Natural killer cell treated with Interleukin-12 subunit alpha and Interleukin-12 subunit beta and Interleukin-15 and Interleukin-18, amount 100 ng/mL, for 72 hours (primary cell): ENCODE measurements around the gene CXCL14. TPM values are rescaled to one million over a fixed set of nuclear protein-coding genes. Genes with fewer than 3 reads are reported as not detected.
"Not testable (repeated sequence)": the region's sequence is repeated elsewhere in the genome, so short reads cannot be mapped to it uniquely, and the experiment has no call there.

Source experiments
- ATAC-seq, 2 donors: fragments of 150-1000 bp; cut with Tn5 transposase in 1 of 2; sonication (Bioruptor Pico), chemical (Tn5 transposase) in 1 of 2; 2 replicates each; pipeline ENCODE4 v1.10.0; 2021
- DNase-seq: peaks from one replicate; pipeline ENCODE4 v3.0.0; 2022; ENCODE audit warnings: low spot score
- H3K27ac Mint-ChIP-seq, 2 donors: 1 replicate in 1 of 2; 2 replicates in 1 of 2; pipeline ENCODE4 v1.8.0; 2022; ENCODE audit warnings: mixed read lengths in 2 of 2, mild to moderate bottlenecking in 1 of 2, moderate library complexity in 1 of 2
- H3K27me3 Mint-ChIP-seq, 2 donors: 1 replicate in 1 of 2; 2 replicates in 1 of 2; pipeline ENCODE4 v1.8.0; 2022; ENCODE audit warnings: mixed read lengths in 2 of 2
- H3K36me3 Mint-ChIP-seq: one replicate; pipeline ENCODE4 v1.8.0; 2022; ENCODE audit warnings: mixed read lengths
- H3K4me1 Mint-ChIP-seq, 2 donors: 1 replicate in 1 of 2; 2 replicates in 1 of 2; pipeline ENCODE4 v1.8.0; 2022; ENCODE audit warnings: low read depth in 2 of 2, mixed read lengths in 2 of 2, mild to moderate bottlenecking in 1 of 2
- H3K4me3 Mint-ChIP-seq: one replicate; pipeline ENCODE4 v1.8.0; 2022; ENCODE audit warnings: mixed read lengths
- H3K9me3 Mint-ChIP-seq: 2 replicates; pipeline ENCODE4 v1.8.0; 2022; ENCODE audit warnings: mixed read lengths
- total RNA-seq, 2 donors: library from RNA; stranded (reverse); gene quantifications; one replicate each; pipeline ENCODE4 v1.2.3, GENCODE V29; 2022

CXCL14 gene
- total RNA-seq, 2 donors from 2014 or later, result not detected

DNA sequence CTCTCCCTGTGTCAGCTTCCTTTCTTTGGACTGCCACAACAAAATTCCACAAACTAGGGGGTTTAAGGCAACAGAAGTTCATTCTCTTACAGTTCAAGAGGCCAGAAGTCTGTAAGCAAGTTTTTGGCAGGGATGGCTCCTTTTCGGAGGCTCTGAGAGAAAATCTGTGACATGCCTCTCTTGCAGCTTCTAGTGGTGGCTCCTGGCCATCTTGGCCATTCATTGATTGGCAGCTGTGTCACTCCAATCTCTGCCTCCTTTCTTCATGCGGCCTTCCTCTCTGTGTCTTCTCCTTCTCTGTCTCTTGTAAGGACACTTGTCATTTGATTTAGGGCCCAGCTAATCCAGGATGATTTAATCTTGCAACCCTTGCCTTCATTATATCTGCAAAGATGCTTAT is 41.0 kb downstream of the CXCL14 start:
- no peaks in the 10 kb centered on the region for H3K9me3 Mint-ChIP-seq

DNA sequence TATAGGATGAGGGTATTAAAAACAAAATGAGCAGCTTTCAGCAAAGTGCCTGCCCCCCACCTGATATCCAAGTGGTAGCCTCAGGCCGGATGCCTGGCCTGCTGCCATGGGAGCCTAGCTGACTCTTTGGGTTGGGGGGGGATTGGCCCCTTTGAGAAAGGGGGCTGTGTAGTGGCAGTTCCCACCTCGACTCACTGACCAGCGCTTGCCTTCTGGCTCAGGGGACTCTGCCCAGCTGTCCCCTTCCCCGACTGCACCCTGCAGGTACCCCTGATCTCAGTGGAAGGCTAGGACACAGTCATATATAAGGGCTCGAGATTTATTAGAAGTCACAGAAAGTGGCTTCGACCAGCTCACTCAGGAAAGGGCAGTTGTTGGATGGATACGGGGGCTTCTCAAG is 41.5 kb downstream of the CXCL14 start:
- Mint-ChIP-seq H3K9me3 (no peaks in the 10 kb centered on the region), H3K4me1 (peaks cover 0 to 6% of the 10 kb centered on the region in 2 donors), H3K27ac (no peak overlapping the region), H3K4me3 (no peak overlapping the region), H3K36me3 (no peaks in the 10 kb centered on the region), H3K27me3 (peaks cover 51 to 71% of the 10 kb centered on the region in 2 donors)
- ATAC-seq (no peak), DNase-seq (no peak)

More for the DNA sequence above, 41.0 kb downstream of the CXCL14 start:
- DNase-seq (no peak), ATAC-seq (no peak)
- Mint-ChIP-seq H3K4me1 (peaks cover 0 to 6% of the 10 kb centered on the region in 2 donors), H3K27me3 (peaks cover 50 to 71% of the 10 kb centered on the region in 2 donors), H3K27ac (no peak overlapping the region), H3K36me3 (no peaks in the 10 kb centered on the region), H3K4me3 (no peak overlapping the region)

DNA sequence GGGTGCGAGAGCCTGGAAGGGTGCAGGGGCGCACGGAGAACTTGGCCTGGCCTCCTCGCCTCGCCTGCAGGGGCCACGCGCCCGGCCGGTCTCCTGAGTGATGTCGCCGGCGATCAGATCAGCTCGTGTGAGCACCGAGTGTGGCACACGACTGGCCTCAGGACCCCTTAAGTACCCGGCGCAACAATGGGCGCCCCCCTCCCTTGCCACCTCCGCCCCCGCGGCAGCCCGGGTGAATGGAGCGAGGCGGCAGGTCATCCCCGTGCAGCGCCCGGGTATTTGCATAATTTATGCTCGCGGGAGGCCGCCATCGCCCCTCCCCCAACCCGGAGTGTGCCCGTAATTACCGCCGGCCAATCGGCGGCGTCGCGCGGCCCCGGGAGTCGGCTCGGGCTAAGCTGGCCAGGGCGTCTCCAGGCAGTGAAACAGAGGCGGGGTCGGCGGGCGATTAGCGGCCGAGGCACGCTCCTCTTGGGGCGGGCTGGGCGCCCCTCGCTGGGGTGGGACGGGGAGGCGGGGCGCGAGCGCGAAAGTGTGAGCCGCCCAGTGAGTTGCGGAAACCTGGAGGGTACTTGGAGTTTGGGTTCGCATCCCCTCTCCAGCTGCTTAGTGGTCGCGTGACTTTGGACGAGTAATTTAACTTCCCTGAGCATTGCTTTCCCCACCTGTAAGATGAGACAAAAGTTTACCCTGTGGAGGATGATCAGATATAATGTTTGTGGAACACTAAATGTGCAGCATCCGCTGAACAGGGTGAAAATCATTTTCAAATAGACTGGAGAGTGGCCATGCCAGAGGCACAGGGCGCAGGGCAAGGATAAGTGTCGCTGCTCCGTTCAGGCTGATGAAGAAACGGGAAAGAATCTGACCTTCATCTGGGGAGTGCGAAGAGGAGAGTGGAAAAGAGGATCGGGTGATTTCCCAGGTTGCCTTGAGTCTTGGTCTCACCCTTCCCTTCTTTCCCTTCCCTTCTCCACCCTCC is 42.7 kb downstream of the CXCL14 start, which contains the start of gene NEUROG1:
NEUROG1 (minus strand) TSS at position 145 of the 982 bp plus-strand sequence. CDS start 274 bp downstream, outside the sequence.
- Mint-ChIP-seq H3K4me3 (peak within 1 kb of the TSS; percentile 22), H3K36me3 (no peaks in the 10 kb centered on the region), H3K9me3 (no peaks in the 10 kb centered on the region), H3K4me1 (peaks cover 0 to 6% of the 10 kb centered on the region in 2 donors), H3K27ac (peak within 1 kb of the TSS in 1 of 2 donors; percentile 17), H3K27me3 (peaks cover 50 to 68% of the 10 kb centered on the region in 2 donors)
- ATAC-seq (peak in 1 of 2 donors; percentile 7), DNase-seq (no peak)

DNA sequence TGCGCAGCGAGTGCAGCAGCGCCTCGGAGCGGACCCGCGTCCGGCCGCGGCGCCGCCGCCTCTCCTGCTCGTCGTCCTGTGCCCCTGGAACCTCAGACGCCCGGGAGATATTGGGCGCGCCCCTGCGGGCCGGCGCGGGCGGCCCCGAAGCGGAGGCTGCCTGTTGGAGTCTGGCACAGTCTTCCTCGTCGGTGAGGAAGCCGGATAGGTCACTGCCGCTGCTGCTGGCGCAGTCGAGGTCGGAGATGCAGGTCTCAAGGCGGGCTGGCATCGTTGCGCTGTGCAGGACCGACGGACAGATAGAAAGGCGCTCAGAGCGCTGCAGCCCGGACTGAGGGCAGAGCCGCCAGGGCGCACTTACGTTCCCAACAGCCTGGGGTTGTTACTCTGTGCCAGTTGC is 43.4 kb downstream of the CXCL14 start:
- H3K4me1 Mint-ChIP-seq, result peaks cover 0 to 6% of the 10 kb centered on the region in 2 donors
- no peaks in the 10 kb centered on the region for H3K36me3 Mint-ChIP-seq
- no peak overlapping the region for H3K4me3 Mint-ChIP-seq
- ATAC-seq, result peak in 1 of 2 donors; percentile 3
- H3K27me3 Mint-ChIP-seq, result peaks cover 49 to 68% of the 10 kb centered on the region in 2 donors
- H3K27ac Mint-ChIP-seq, result no peak overlapping the region
- no peak for DNase-seq
- H3K9me3 Mint-ChIP-seq, result no peaks in the 10 kb centered on the region

DNA sequence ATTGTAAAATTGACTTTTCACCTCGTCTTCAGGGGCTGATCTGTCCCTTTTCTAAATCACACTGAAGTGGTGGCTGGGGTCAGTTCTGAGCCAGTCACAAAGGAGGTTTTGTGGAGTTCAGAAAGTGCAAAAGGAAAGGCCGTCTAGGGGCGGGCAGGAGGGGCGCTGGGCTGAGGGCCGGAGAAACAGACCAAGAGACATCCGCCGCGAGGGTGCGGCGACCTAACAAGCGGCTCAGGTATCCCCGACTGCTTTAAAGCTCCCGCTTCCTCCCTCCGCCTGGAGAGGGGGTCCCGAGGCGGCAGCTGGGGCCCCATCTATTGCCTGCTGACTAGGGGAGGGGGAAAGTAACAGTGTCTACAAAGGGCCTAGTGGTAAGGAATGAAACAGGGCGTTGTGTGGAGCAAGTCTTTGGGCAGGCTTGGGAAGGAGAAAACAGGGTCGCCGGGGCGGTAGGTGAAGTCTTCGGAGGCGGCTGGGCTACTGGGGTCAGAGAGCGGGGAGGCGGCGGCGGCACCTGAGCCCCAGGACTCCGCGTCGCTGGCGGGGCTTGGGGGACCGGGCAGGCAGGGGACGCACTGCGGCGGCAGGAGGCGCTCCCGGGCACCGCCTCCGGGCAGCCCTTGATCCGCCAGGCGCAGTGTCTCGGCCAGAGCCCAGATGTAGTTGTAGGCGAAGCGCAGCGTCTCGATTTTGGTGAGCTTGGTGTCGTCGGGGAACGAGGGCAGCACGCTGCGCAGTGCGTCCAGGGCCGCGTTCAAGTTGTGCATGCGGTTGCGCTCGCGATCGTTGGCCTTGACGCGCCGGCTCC is 44.0 kb downstream of the CXCL14 start:
- Mint-ChIP-seq H3K9me3 (no peaks in the 10 kb centered on the region), H3K4me3 (peak overlapping the region; percentile 22), H3K36me3 (no peaks in the 10 kb centered on the region), H3K27ac (peak overlapping the region in 1 of 2 donors; percentile 17), H3K4me1 (peaks cover 0 to 6% of the 10 kb centered on the region in 2 donors), H3K27me3 (peaks cover 48 to 70% of the 10 kb centered on the region in 2 donors)
- peak in 1 of 2 donors; percentile 26 for ATAC-seq
- no peak for DNase-seq

DNA sequence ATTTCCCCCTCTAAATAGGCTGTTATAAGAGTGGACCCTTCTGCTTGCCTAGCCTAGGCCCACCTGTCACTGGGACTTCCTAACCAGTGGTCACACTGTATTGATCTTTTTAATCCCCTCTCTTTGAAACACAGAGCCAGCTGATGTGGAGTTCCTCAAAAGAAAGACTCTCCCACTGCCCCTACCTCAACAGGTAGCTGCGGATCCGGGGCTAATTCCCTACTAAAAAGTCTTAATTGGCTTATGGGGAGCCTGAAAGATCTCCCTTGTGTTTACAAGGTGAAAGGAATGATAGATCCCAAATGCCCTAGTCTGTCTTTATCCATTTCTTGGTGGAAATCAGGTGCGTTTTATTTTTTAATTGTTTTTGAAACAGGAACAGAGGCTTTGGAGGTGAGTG is 45.0 kb downstream of the CXCL14 start:
- H3K36me3 Mint-ChIP-seq, result no peaks in the 10 kb centered on the region
- H3K9me3 Mint-ChIP-seq, result no peaks in the 10 kb centered on the region
- peaks cover 0 to 6% of the 10 kb centered on the region in 2 donors for H3K4me1 Mint-ChIP-seq
- no peak overlapping the region for H3K4me3 Mint-ChIP-seq
- ATAC-seq (no peak), DNase-seq (no peak)
- no peak overlapping the region for H3K27ac Mint-ChIP-seq
- H3K27me3 Mint-ChIP-seq, result peaks cover 45 to 66% of the 10 kb centered on the region in 2 donors

DNA sequence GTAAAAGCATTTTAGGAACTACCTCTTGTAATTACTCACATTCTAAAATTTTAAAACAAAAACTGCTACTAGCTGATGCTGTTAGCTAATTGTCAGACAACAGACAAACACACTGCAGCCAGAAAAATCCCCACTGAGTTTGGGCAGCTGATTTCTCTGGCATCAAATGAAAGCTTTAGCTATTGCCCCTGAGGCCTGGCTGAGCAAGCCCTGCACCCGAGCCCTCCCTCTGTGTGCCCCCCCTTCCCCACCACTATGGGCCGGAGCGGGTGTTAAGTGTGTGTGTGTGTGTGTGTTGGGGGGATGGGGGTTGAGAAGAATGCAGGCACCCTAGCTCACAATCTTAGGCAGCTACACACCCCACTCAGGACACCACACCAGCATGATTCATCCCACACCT is 45.5 kb downstream of the CXCL14 start:
- H3K4me1 Mint-ChIP-seq, result peaks cover 0 to 6% of the 10 kb centered on the region in 2 donors
- H3K36me3 Mint-ChIP-seq, result no peaks in the 10 kb centered on the region
- H3K27me3 Mint-ChIP-seq, result peaks cover 43 to 63% of the 10 kb centered on the region in 2 donors
- no peak for ATAC-seq
- no peak for DNase-seq
- H3K4me3 Mint-ChIP-seq, result no peak overlapping the region
- H3K27ac Mint-ChIP-seq, result no peak overlapping the region
- no peaks in the 10 kb centered on the region for H3K9me3 Mint-ChIP-seq

DNA sequence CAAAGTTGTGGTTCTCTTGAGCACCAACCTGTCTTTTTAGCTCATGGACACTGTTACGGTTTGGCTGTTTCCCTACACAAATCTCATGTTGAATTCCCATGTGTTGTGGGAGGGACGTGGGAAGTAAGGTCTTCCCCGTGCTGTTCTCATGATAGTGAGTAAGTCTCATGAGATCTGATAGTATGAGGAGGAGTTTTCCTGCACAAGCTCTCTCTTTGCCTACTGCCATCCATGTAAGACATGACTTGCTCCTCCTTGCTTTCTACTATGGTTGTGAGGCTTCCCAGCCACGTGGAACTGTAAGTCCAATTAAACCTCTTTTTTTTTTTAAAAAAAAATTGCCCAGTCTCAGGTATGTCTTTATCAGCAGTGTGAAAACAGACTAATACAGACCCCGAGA is 49.2 kb downstream of the CXCL14 start:
- DNase-seq, H3K4me3 Mint-ChIP-seq, H3K9me3 Mint-ChIP-seq, ATAC-seq, H3K36me3 Mint-ChIP-seq, H3K4me1 Mint-ChIP-seq, H3K27ac Mint-ChIP-seq: not testable (repeated sequence)
- peaks cover 38 to 60% of the 10 kb centered on the region in 2 donors for H3K27me3 Mint-ChIP-seq

DNA sequence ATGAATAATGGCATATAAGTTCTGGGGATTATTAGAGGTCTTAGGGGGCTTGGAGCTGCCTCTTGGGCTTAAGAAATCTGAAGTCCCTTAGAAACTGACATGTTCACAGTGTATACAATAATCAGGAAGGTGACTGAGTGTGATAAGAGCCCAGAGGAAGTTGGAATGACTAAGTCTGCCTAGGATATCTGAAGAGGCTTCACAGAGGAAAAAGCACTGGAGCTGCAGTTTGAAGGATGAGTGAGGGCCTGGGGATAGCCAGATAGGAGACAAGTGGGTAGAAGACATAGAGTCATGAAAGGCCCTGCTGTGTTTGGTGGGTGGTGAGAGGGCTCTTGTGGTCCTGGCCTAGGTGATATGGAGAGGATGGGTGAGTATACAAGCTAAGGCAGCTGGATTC is 51.9 kb downstream of the CXCL14 start:
- H3K4me1 Mint-ChIP-seq, result no peaks in the 10 kb centered on the region
- H3K27ac Mint-ChIP-seq, result no peak overlapping the region
- no peak overlapping the region for H3K4me3 Mint-ChIP-seq
- no peaks in the 10 kb centered on the region for H3K36me3 Mint-ChIP-seq
- H3K9me3 Mint-ChIP-seq, result no peaks in the 10 kb centered on the region
- ATAC-seq, result no peak
- DNase-seq, result no peak
- peaks cover 32 to 60% of the 10 kb centered on the region in 2 donors for H3K27me3 Mint-ChIP-seq

DNA sequence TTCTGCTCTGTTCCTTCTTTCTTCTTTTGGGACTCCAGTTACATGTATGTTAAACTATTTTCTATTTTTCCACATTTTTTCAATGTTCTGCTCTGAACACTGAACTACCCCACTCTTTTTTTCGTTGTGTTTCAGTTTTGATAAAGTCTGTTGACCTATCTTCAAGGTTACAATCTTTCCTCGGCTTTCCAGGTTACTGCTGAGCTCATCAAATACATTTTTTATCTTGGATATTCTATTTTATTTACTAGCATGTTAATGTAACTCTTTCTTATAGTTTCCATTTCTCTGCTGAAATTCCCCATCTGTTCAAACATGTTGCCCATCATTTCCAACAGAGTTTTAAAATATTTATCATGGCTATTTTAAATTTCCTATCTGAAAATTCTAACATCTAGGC is 56.8 kb downstream of the CXCL14 start:
- H3K4me3 Mint-ChIP-seq, result no peak overlapping the region
- H3K36me3 Mint-ChIP-seq, result no peaks in the 10 kb centered on the region
- peaks cover 30 to 83% of the 10 kb centered on the region in 2 donors for H3K27me3 Mint-ChIP-seq
- DNase-seq (no peak), ATAC-seq (no peak)
- H3K4me1 Mint-ChIP-seq, result no peaks in the 10 kb centered on the region
- H3K9me3 Mint-ChIP-seq, result no peaks in the 10 kb centered on the region
- H3K27ac Mint-ChIP-seq, result no peak overlapping the region

Other genes starting within 250 kb of the CXCL14 start
- gene MACROH2A1, start 179.8 kb downstream of the CXCL14 start, total RNA-seq, result 100 to 1,000 TPM; 163 to 252 TPM
- not detected for gene DCANP1, start 131.6 kb downstream of the CXCL14 start, total RNA-seq
- gene TIFAB, start 126.6 kb downstream of the CXCL14 start, total RNA-seq, result not detected
- not detected for gene NEUROG1, start 43.0 kb downstream of the CXCL14 start, total RNA-seq